ENCODE results near the gene ADAP2. TPM values are rescaled to one million over a fixed set of nuclear protein-coding genes. Genes with fewer than 3 reads are reported as not detected.

ADAP2 gene, protein sequence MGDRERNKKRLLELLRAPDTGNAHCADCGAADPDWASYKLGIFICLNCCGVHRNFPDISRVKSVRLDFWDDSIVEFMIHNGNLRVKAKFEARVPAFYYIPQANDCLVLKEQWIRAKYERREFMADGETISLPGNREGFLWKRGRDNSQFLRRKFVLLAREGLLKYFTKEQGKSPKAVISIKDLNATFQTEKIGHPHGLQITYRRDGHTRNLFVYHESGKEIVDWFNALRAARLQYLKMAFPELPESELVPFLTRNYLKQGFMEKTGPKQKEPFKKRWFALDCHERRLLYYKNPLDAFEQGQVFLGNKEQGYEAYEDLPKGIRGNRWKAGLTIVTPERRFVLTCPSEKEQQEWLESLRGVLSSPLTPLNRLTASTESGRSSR
- total RNA-seq (2013; cell fraction: nucleolus; rRNA removed): 3.4 and 8.4 TPM in 2 replicates
- total RNA-seq (2014; rRNA removed) (12.3 and 13.6 TPM in 2 replicates), total RNA-seq (2014; rRNA removed; fragmentation: Illumina TruSeq; extraction: Trizol) (10.2 and 12.1 TPM in 2 replicates), total RNA-seq (2021) (7.4 and 9.2 TPM in 2 replicates), polyA plus RNA-seq (2011; rRNA removed) (0.15 and 0.30 TPM in 2 replicates), polyA plus RNA-seq (2014; fragmentation: Illumina TruSeq; extraction: Trizol) (10.9 TPM in 2 replicates), polyA plus RNA-seq (2014; fragmentation: Nextera tagmentation; extraction: Ambion mirVana) (1 to 10 TPM; 2.9 to 5.6 TPM), polyA plus RNA-seq (2014; rRNA removed) (8.0 and 9.6 TPM in 2 replicates), polyA plus RNA-seq (2016; fragmentation: Nextera tagmentation; extraction: Ambion mirVana) (1 to 10 TPM; 3.7 to 3.8 TPM), polyA minus RNA-seq (2011; rRNA and poly(A)+ RNA removed) (0.41 TPM in 1 of 2 replicates, not detected in the other), Bru-seq, nascent RNA (percentile 25 among the genes with signal in this experiment), BruChase-seq, experiment 1, labeled RNA remaining after a 6-hour chase (percentile 19 among the genes with signal in this experiment), BruChase-seq, experiment 2, labeled RNA remaining after a 2-hour chase (percentile 14 among the genes with signal in this experiment)
- 1.4 TPM for polyA plus RNA-seq (2011; ENCODE audit: low read depth)
- polyA plus RNA-seq (2011; cell fraction: cytosol; rRNA removed): 0.28 TPM in 2 replicates
- 0.16 and 0.25 TPM in 2 replicates for polyA plus RNA-seq (2011; cell fraction: nucleus; rRNA removed)
- polyA plus RNA-seq (2012): 1.9 and 2.4 TPM in 2 replicates
- not detected in 2 replicates for polyA minus RNA-seq (2011; cell fraction: cytosol; rRNA and poly(A)+ RNA removed)
- 2.4 and 2.9 TPM in 2 replicates for polyA minus RNA-seq (2011; cell fraction: nucleus; rRNA and poly(A)+ RNA removed)
- long read RNA-seq, experiment 1: 0 reads
- long read RNA-seq, experiment 2: 0 reads

DNA sequence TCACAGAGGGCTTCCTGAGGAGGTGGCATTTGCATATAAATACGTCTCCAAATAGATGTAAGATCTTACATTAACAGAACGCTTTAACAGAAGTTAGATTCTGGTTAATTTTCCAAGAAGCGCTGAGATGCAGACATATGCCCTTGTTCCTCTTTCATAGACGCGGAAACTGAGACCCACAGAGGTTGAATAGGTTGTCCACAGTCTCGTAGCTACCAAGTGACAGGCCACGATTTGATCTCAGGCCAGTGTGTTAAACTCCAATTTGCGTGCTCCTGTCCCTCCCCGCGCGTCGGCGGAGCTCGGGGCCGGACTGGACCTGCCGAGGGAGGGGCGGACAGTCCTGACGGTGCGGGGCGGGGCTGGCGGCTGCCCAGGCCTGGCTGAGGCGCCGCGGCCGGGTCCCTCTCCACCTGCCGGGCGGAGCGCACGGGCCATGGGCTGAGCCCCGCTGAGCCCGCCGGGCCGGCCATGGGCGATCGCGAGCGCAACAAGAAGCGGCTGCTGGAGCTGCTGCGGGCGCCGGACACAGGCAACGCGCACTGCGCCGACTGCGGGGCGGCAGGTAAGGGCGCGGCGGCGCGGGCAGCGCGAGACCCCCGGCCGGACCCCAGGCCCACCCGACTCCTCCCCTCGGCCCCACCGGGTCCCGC lies at the start of gene ADAP2:
TSS of gene ADAP2 (plus strand) at position 402 of the 653 bp plus-strand sequence. CDS start at position 472, 70 bp downstream.
- no peaks in the 10 kb centered on the region for H3K36me3 ChIP-seq (ENCODE audit: control insufficient read depth in 2 of 2, insufficient read depth in 2 of 2, low read length in 1 of 2)
- H3K4me1 ChIP-seq (ENCODE audit: control insufficient read depth, insufficient read depth, low read length): peaks cover 2% of the 10 kb centered on the region
- peak within 1 kb of the TSS; percentile 70 for H3K4me2 ChIP-seq (ENCODE audit: control insufficient read depth, insufficient read depth)
- H2AFZ ChIP-seq (ENCODE audit: control insufficient read depth, low read depth, low read length): peak within 1 kb of the TSS; percentile 74
- no peak within 1 kb of the TSS for H3K9ac ChIP-seq (ENCODE audit: control insufficient read depth, insufficient read depth, low read length)
- ChIA-PET SMC1A (ENCODE audit: uncharacterized antibody, unreplicated experiment) (no interaction called here), RAD21 (ENCODE audit: unreplicated experiment) (interaction anchor here (0.6 to 1.6 kb wide), 2 partner anchors 16 to 24 kb away, joined by 3 read pairs; no protein-coding TSS in a partner anchor), CTCF (no interaction called here), POLR2A (no interaction called here)
- H3K9me3 ChIP-seq (replicated peaks; ENCODE audit: control insufficient read depth, insufficient read depth, low read length): no peaks in the 10 kb centered on the region
- no peaks in the 10 kb centered on the region for H3K79me2 ChIP-seq (ENCODE audit: control insufficient read depth, insufficient read depth, low read length)
- no peak within 1 kb of the TSS for H3K27ac ChIP-seq (ENCODE audit: control insufficient read depth, insufficient read depth)
- in situ Hi-C loops (cut with MboI): no loop called here
- H3K27me3 ChIP-seq (replicated peaks in 1 of 2; ENCODE audit: control insufficient read depth in 2 of 2, insufficient read depth in 2 of 2, low read length in 1 of 2): peaks cover 0 to 2% of the 10 kb centered on the region in 2 experiments; a peak in 1 of 4 replicates
- FAIRE-seq: peak; percentile 69
- no peaks in the 10 kb centered on the region for H4K20me1 ChIP-seq (ENCODE audit: control insufficient read depth, insufficient read depth)
- no peak for DNase-seq (ENCODE audit: low read depth, low spot score)
- intact Hi-C loops (cut with micrococcal nuclease; ENCODE audit: unreplicated experiment): no loop called here
- no TSS peak for BruUV-seq (replicated peaks)
- 4% methylated on average over 54 of the region's 60 CpGs for WGBS (ENCODE audit: insufficient coverage, insufficient replicate concordance, low lambda C conversion rate, missing lambda C conversion rate)
- TF ChIP-seq KAT2A (conservative IDR thresholded peaks at IDR 0.05; ENCODE audit: control insufficient read depth, low read depth, low read length): no peak
- 0 out of 2 replicates have a peak, but pooled peaks have one; percentile 30 for TF ChIP-seq DPF2 (IDR thresholded peaks at IDR 0.05)
- TF ChIP-seq STAT3 (IDR thresholded peaks at IDR 0.05; ENCODE audit: low read depth, low read length): no peak
- TF ChIP-seq TAF1 (IDR thresholded peaks at IDR 0.05; ENCODE audit: borderline replicate concordance, low read depth, low read length): no peak
- TF ChIP-seq, protein P1, sequence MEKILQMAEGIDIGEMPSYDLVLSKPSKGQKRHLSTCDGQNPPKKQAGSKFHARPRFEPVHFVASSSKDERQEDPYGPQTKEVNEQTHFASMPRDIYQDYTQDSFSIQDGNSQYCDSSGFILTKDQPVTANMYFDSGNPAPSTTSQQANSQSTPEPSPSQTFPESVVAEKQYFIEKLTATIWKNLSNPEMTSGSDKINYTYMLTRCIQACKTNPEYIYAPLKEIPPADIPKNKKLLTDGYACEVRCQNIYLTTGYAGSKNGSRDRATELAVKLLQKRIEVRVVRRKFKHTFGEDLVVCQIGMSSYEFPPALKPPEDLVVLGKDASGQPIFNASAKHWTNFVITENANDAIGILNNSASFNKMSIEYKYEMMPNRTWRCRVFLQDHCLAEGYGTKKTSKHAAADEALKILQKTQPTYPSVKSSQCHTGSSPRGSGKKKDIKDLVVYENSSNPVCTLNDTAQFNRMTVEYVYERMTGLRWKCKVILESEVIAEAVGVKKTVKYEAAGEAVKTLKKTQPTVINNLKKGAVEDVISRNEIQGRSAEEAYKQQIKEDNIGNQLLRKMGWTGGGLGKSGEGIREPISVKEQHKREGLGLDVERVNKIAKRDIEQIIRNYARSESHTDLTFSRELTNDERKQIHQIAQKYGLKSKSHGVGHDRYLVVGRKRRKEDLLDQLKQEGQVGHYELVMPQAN (conservative IDR thresholded peaks at IDR 0.05): no peak
- TF ChIP-seq POLR2A (IDR thresholded peaks at IDR 0.05; ENCODE audit: low read depth, low read length): 0 out of 2 replicates have a peak, but pooled peaks have one; percentile 43
- peak; percentile 88 for ATAC-seq
- H3K4me3 ChIP-seq: peak within 1 kb of the TSS; percentile 53

Measured in GM12878 (cell line).